ENCODE measurements around the gene TSPAN1.

The TSPAN1 gene

GRCh38 chr1:46183926-46184557 lies 9.2 kb downstream of the TSPAN1 start:
- Histone ChIP-seq H3K4ac (ENCODE audit: low read depth in 1 of 2, low read length in 2 of 2) (no peak overlapping the region), H3K23ac (ENCODE audit: low read length in 2 of 2) (no peak overlapping the region), H3K9ac (ENCODE audit: low read length) (peak overlapping the region; percentile 66), H3K79me1 (replicated peaks; ENCODE audit: low read length, poor library complexity, severe bottlenecking) (no peaks in the 10 kb centered on the region), H2AFZ (ENCODE audit: low read depth, low read length) (no peak overlapping the region), H3K27me3 (ENCODE audit: control insufficient read depth in 1 of 2, insufficient read depth in 1 of 2, low read length in 2 of 2) (no peaks in the 10 kb centered on the region), H2BK15ac (ENCODE audit: low read depth, poor library complexity, severe bottlenecking) (no peak overlapping the region), H3K36me3 (ENCODE audit: control insufficient read depth in 1 of 2, insufficient read depth in 2 of 2, low read depth in 1 of 2, low read length in 2 of 2) (peaks cover 14 to 16% of the 10 kb centered on the region in 2 experiments), H4K8ac (ENCODE audit: low read length) (no peak overlapping the region), H3K9me3 (ENCODE audit: control insufficient read depth, low read length) (no peaks in the 10 kb centered on the region), H2BK120ac (ENCODE audit: low read depth, low read length) (no peak overlapping the region), H3K4me2 (ENCODE audit: low read length, poor library complexity, severe bottlenecking) (no peak overlapping the region), H3K18ac (ENCODE audit: low read depth in 1 of 2, low read length in 2 of 2) (peak overlapping the region in 1 of 2 experiments; percentile 72), H2BK5ac (ENCODE audit: low read depth, low read length, poor library complexity, severe bottlenecking) (peak overlapping the region; percentile 2), H3K4me1 (ENCODE audit: control insufficient read depth, insufficient read depth, low read depth, low read length) (peaks cover 39% of the 10 kb centered on the region), H4K91ac (ENCODE audit: low read length) (no peak overlapping the region), H2BK12ac (ENCODE audit: low read length in 2 of 2) (peak overlapping the region in 1 of 2 experiments; percentile 80), H2AK5ac (ENCODE audit: low read length, severe bottlenecking) (peak overlapping the region; percentile 91), H3K4me3 (ENCODE audit: insufficient read depth in 1 of 2, low read depth in 1 of 2, low read length in 2 of 2) (no peak overlapping the region), H3K14ac (ENCODE audit: low read length in 2 of 2) (peak overlapping the region in 1 of 2 experiments; percentile 38), H3K27ac (ENCODE audit: low read length, poor library complexity, severe bottlenecking) (peak overlapping the region; percentile 95)
- DNase-seq, result no peak
- whole genome bisulfite sequencing, result 89% methylated on average over 10 of the region's 12 CpGs

GRCh38 chr1:46184920-46185658 lies 10.2 kb downstream of the TSPAN1 start:
- H2BK120ac ChIP-seq (ENCODE audit: low read depth, low read length), result no peak overlapping the region
- H2AFZ ChIP-seq (ENCODE audit: low read depth, low read length), result no peak overlapping the region
- H2BK5ac ChIP-seq (ENCODE audit: low read depth, low read length, poor library complexity, severe bottlenecking), result no peak overlapping the region
- H3K79me1 ChIP-seq (replicated peaks; ENCODE audit: low read length, poor library complexity, severe bottlenecking), result no peaks in the 10 kb centered on the region
- H3K27ac ChIP-seq (ENCODE audit: low read length, poor library complexity, severe bottlenecking), result no peak overlapping the region
- no peak overlapping the region for H3K14ac ChIP-seq (ENCODE audit: low read length in 2 of 2)
- H3K18ac ChIP-seq (ENCODE audit: low read depth in 1 of 2, low read length in 2 of 2), result no peak overlapping the region
- peaks cover 23 to 25% of the 10 kb centered on the region in 2 experiments for H3K36me3 ChIP-seq (ENCODE audit: control insufficient read depth in 1 of 2, insufficient read depth in 2 of 2, low read depth in 1 of 2, low read length in 2 of 2)
- H2BK12ac ChIP-seq (ENCODE audit: low read length in 2 of 2), result no peak overlapping the region
- DNase-seq, result no peak
- no peak overlapping the region for H4K8ac ChIP-seq (ENCODE audit: low read length)
- H3K4me2 ChIP-seq (ENCODE audit: low read length, poor library complexity, severe bottlenecking), result no peak overlapping the region
- 92% methylated on average over 5 of the region's 7 CpGs for WGBS
- no peaks in the 10 kb centered on the region for H3K27me3 ChIP-seq (ENCODE audit: control insufficient read depth in 1 of 2, insufficient read depth in 1 of 2, low read length in 2 of 2)
- no peak overlapping the region for H3K23ac ChIP-seq (ENCODE audit: low read length in 2 of 2)
- H3K9me3 ChIP-seq (ENCODE audit: control insufficient read depth, low read length), result no peaks in the 10 kb centered on the region
- H3K4me3 ChIP-seq (ENCODE audit: insufficient read depth in 1 of 2, low read depth in 1 of 2, low read length in 2 of 2), result no peak overlapping the region
- H4K91ac ChIP-seq (ENCODE audit: low read length), result no peak overlapping the region
- H2BK15ac ChIP-seq (ENCODE audit: low read depth, poor library complexity, severe bottlenecking), result no peak overlapping the region
- no peak overlapping the region for H3K4ac ChIP-seq (ENCODE audit: low read depth in 1 of 2, low read length in 2 of 2)
- H3K4me1 ChIP-seq (ENCODE audit: control insufficient read depth, insufficient read depth, low read depth, low read length), result peaks cover 37% of the 10 kb centered on the region
- H2AK5ac ChIP-seq (ENCODE audit: low read length, severe bottlenecking), result peak overlapping the region; percentile 91
- H3K9ac ChIP-seq (ENCODE audit: low read length), result no peak overlapping the region

DNA sequence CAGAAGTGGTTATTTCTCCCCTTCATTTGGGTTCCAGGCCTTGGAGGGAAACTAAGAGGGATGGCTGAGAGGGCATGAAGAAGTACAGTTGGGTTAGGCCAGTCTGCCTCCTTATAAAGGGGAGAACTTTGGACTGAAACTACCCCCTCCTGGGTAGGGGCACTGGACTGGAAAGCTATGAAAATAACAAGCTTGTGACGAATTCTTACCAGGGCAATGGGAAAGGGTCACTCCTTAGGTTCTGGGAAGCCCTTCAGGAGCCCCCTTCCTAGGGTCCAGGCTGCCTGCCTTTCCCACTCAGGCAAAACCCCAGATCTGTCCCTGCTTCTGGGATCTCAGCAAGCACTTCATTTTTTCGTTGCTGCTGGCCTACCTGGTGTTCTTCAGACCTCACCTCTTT lies 11.2 kb downstream of the TSPAN1 start:
- H2BK5ac ChIP-seq (ENCODE audit: low read depth, low read length, poor library complexity, severe bottlenecking), result peak overlapping the region; percentile 21
- no peaks in the 10 kb centered on the region for H3K79me1 ChIP-seq (replicated peaks; ENCODE audit: low read length, poor library complexity, severe bottlenecking)
- WGBS, result 94% methylated on average over 2 of the region's 2 CpGs
- no peak overlapping the region for H2BK12ac ChIP-seq (ENCODE audit: low read length in 2 of 2)
- no peak overlapping the region for H3K14ac ChIP-seq (ENCODE audit: low read length in 2 of 2)
- H3K4me2 ChIP-seq (ENCODE audit: low read length, poor library complexity, severe bottlenecking), result no peak overlapping the region
- H3K9me3 ChIP-seq (ENCODE audit: control insufficient read depth, low read length), result no peaks in the 10 kb centered on the region
- H3K36me3 ChIP-seq (ENCODE audit: control insufficient read depth in 1 of 2, insufficient read depth in 2 of 2, low read depth in 1 of 2, low read length in 2 of 2), result peaks cover 32 to 34% of the 10 kb centered on the region in 2 experiments
- no peak overlapping the region for H3K4ac ChIP-seq (ENCODE audit: low read depth in 1 of 2, low read length in 2 of 2)
- DNase-seq, result no peak
- H2AFZ ChIP-seq (ENCODE audit: low read depth, low read length), result no peak overlapping the region
- H3K23ac ChIP-seq (ENCODE audit: low read length in 2 of 2), result no peak overlapping the region
- H4K91ac ChIP-seq (ENCODE audit: low read length), result no peak overlapping the region
- no peak overlapping the region for H3K9ac ChIP-seq (ENCODE audit: low read length)
- no peak overlapping the region for H3K4me3 ChIP-seq (ENCODE audit: insufficient read depth in 1 of 2, low read depth in 1 of 2, low read length in 2 of 2)
- H4K8ac ChIP-seq (ENCODE audit: low read length), result no peak overlapping the region
- H3K18ac ChIP-seq (ENCODE audit: low read depth in 1 of 2, low read length in 2 of 2), result no peak overlapping the region
- H2BK15ac ChIP-seq (ENCODE audit: low read depth, poor library complexity, severe bottlenecking), result no peak overlapping the region
- H3K27ac ChIP-seq (ENCODE audit: low read length, poor library complexity, severe bottlenecking), result peak overlapping the region; percentile 66
- peaks cover 34% of the 10 kb centered on the region for H3K4me1 ChIP-seq (ENCODE audit: control insufficient read depth, insufficient read depth, low read depth, low read length)
- no peaks in the 10 kb centered on the region for H3K27me3 ChIP-seq (ENCODE audit: control insufficient read depth in 1 of 2, insufficient read depth in 1 of 2, low read length in 2 of 2)
- H2BK120ac ChIP-seq (ENCODE audit: low read depth, low read length), result no peak overlapping the region
- peak overlapping the region; percentile 91 for H2AK5ac ChIP-seq (ENCODE audit: low read length, severe bottlenecking)

DNA sequence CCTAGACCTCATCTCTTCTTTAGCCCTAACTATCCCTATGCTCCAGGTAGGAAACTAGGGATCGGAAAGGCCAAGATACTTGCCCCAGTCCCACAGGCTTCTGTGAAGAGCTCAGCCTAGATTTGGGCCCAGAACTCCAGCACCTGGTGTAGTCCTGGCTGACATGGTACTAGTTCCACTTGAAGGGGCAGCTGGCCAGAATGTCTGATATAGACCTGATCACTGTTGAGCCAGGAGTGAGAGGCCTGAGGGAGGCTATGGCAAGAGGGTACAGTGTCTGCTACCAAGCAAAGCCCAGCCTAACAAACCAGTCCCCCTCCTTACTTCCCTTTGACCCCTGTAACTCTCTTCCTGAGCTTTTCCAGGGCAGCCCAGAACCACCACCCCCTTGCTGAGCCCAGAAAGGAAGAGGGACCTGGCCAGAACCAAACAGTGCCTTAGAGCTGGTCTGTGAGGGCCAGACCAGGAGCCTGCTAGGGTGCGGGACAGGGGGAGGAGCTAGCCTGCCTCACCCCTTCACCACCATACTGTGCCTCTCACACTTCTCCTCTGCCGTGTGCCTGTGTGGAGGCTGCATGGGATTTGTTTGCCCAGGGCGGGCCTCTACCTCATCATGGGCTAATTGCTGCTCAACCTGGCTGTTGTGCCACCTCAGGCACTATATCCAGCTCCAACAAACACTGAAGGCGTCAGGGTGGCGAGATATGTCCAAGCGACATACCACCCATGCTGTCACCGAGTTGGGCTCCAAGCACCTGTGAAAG lies 12.4 kb downstream of the TSPAN1 start:
- Histone ChIP-seq H2BK120ac (ENCODE audit: low read depth, low read length) (no peak overlapping the region), H3K79me1 (replicated peaks; ENCODE audit: low read length, poor library complexity, severe bottlenecking) (no peaks in the 10 kb centered on the region), H2BK12ac (ENCODE audit: low read length in 2 of 2) (no peak overlapping the region), H2BK5ac (ENCODE audit: low read depth, low read length, poor library complexity, severe bottlenecking) (no peak overlapping the region), H3K27me3 (ENCODE audit: control insufficient read depth in 1 of 2, insufficient read depth in 1 of 2, low read length in 2 of 2) (no peaks in the 10 kb centered on the region), H3K18ac (ENCODE audit: low read depth in 1 of 2, low read length in 2 of 2) (no peak overlapping the region), H2AFZ (ENCODE audit: low read depth, low read length) (no peak overlapping the region), H3K4ac (ENCODE audit: low read depth in 1 of 2, low read length in 2 of 2) (no peak overlapping the region), H3K4me3 (ENCODE audit: insufficient read depth in 1 of 2, low read depth in 1 of 2, low read length in 2 of 2) (no peak overlapping the region), H3K36me3 (ENCODE audit: control insufficient read depth in 1 of 2, insufficient read depth in 2 of 2, low read depth in 1 of 2, low read length in 2 of 2) (peaks cover 41 to 42% of the 10 kb centered on the region in 2 experiments), H3K4me2 (ENCODE audit: low read length, poor library complexity, severe bottlenecking) (no peak overlapping the region), H3K23ac (ENCODE audit: low read length in 2 of 2) (no peak overlapping the region), H2BK15ac (ENCODE audit: low read depth, poor library complexity, severe bottlenecking) (no peak overlapping the region), H3K9ac (ENCODE audit: low read length) (no peak overlapping the region), H3K27ac (ENCODE audit: low read length, poor library complexity, severe bottlenecking) (no peak overlapping the region), H3K14ac (ENCODE audit: low read length in 2 of 2) (no peak overlapping the region), H3K4me1 (ENCODE audit: control insufficient read depth, insufficient read depth, low read depth, low read length) (peaks cover 31% of the 10 kb centered on the region), H4K8ac (ENCODE audit: low read length) (no peak overlapping the region), H3K9me3 (ENCODE audit: control insufficient read depth, low read length) (no peaks in the 10 kb centered on the region), H2AK5ac (ENCODE audit: low read length, severe bottlenecking) (no peak overlapping the region), H4K91ac (ENCODE audit: low read length) (no peak overlapping the region)
- DNase-seq, result no peak
- WGBS, result 93% methylated on average over 8 of the region's 8 CpGs

All from mesenchymal stem cell (in vitro differentiated cells and primary cell).